GM12892 (cell line): Measurements from ENCODE around the gene COPS7A. TPM values are rescaled to one million over a fixed set of nuclear protein-coding genes. Genes with fewer than 3 reads are reported as not detected.

Experiments used
- DNase-seq: peaks from one replicate; pipeline ENCODE4 v3.0.0; 2011; ENCODE audit not compliant: insufficient read length
- FAIRE-seq: peaks from 2 replicates; lab custom pipeline; 2011; peaks lifted over from hg19 to GRCh38; lab: Jason Lieb, UNC
- POLR2A ChIP-seq: IDR thresholded peaks from 2 replicates; pipeline ENCODE4 v1.6.1; 2011; ENCODE audit warnings: low read depth, low read length, control low read depth
- POLR2AphosphoS5 ChIP-seq: IDR thresholded peaks from 2 replicates; pipeline ENCODE4 v1.6.1; 2011; ENCODE audit warnings: low read depth, low read length, control low read depth
- TAF1 ChIP-seq: IDR thresholded peaks from 2 replicates; pipeline ENCODE4 v1.6.1; 2011; ENCODE audit warnings: low read depth, mild to moderate bottlenecking, control low read depth, low read length, borderline replicate concordance
- polyA plus RNA-seq: library from polyadenylated mRNA; unstranded; fragments of >200 nt; gene quantifications from one replicate; pipeline ENCODE4 v1.2.1, GENCODE V29; 2012; ENCODE audit warnings: missing spikeins, inconsistent platforms; ENCODE audit not compliant: missing spikeins

COPS7A gene
- 37.3 TPM for polyA plus RNA-seq

- FAIRE-seq (peak; percentile 94), DNase-seq (peak; percentile 97)
- TF ChIP-seq POLR2AphosphoS5 (peak; percentile 91), TAF1 (no peak; the same call in 1 of the 2 replicates), POLR2A (peak; percentile 92)
Observed at GRCh38 chr12:6723607-6724408, at the start of gene COPS7A. COPS7A (plus strand) TSS chr12:6724046; CDS start chr12:6724657, 611 bp downstream.

GRCh38 chr12:6676962-6677361 is 46.9 kb upstream of the COPS7A start:
- no peak for FAIRE-seq
- TF ChIP-seq TAF1 (no peak), POLR2A (no peak), POLR2AphosphoS5 (no peak)
- DNase-seq = no peak

- FAIRE-seq (no peak), DNase-seq (no peak)
- TF ChIP-seq TAF1 = no peak
- TF ChIP-seq POLR2A = no peak
- TF ChIP-seq POLR2AphosphoS5 = no peak
Observed at GRCh38 chr12:6684609-6685008, 39.2 kb upstream of the COPS7A start.

GRCh38 chr12:6685814-6686213 is 38.0 kb upstream of the COPS7A start:
- DNase-seq (no peak), FAIRE-seq (no peak)
- TF ChIP-seq TAF1 (no peak), POLR2AphosphoS5 (no peak), POLR2A (no peak)

GRCh38 chr12:6688543-6688998 is 35.3 kb upstream of the COPS7A start:
- DNase-seq (no peak), FAIRE-seq (no peak)
- TF ChIP-seq POLR2A = no peak
- no peak for TF ChIP-seq TAF1
- TF ChIP-seq POLR2AphosphoS5 = no peak; the same call in 1 of the 2 replicates

GRCh38 chr12:6688999-6689882 is 34.6 kb upstream of the COPS7A start, which contains the start of gene ZNF384:
ZNF384 (minus strand) TSS chr12:6689375; CDS start chr12:6679520, 9,855 bp downstream.
- TF ChIP-seq TAF1 (peak; percentile 65; the same call in 1 of the 2 replicates), POLR2A (peak; percentile 72), POLR2AphosphoS5 (peak; percentile 41)
- FAIRE-seq (peak; percentile 97), DNase-seq (peak; percentile 96)

- TF ChIP-seq POLR2AphosphoS5 (no peak), TAF1 (no peak), POLR2A (no peak)
- no peak for FAIRE-seq
- DNase-seq = no peak
Observed at GRCh38 chr12:6691473-6691872, 32.4 kb upstream of the COPS7A start.

GRCh38 chr12:6692888-6693287 is 31.0 kb upstream of the COPS7A start:
- FAIRE-seq = no peak

GRCh38 chr12:6693832-6694355 is 30.0 kb upstream of the COPS7A start:
- FAIRE-seq = no peak
- no peak for DNase-seq
- TF ChIP-seq TAF1 (no peak), POLR2A (no peak), POLR2AphosphoS5 (no peak)

More at GRCh38 chr12:6692888-6693287, 31.0 kb upstream of the COPS7A start:
- TF ChIP-seq POLR2A (no peak), TAF1 (no peak), POLR2AphosphoS5 (no peak)
- DNase-seq = no peak

- TF ChIP-seq TAF1 = no peak
- DNase-seq = no peak
- no peak for FAIRE-seq
Observed at GRCh38 chr12:6694701-6695100, 29.1 kb upstream of the COPS7A start.

- FAIRE-seq = no peak
- TF ChIP-seq TAF1 (no peak), POLR2AphosphoS5 (no peak), POLR2A (no peak)
- DNase-seq = no peak
Observed at GRCh38 chr12:6695313-6696045, 28.4 kb upstream of the COPS7A start.
